Umbilical cord (tissue), 2 donors: Measurements from ENCODE around the gene ALS2CL. TPM values are rescaled to one million over a fixed set of nuclear protein-coding genes. Genes with fewer than 3 reads are reported as not detected.
A peak's percentile ranks its signal among the peaks of the same experiment; 100 is the strongest.

ENCODE experiments used
- DNase-seq: peaks from one replicate; pipeline ENCODE4 v3.0.0-alpha.2; 2015; ENCODE audit warnings: low spot score
- total RNA-seq: library from RNA; depleted of rRNA; stranded (reverse); fragments of >200 nt; gene quantifications from one replicate; pipeline ENCODE4 v1.2.3, GENCODE V29; 2014; ENCODE audit warnings: low replicate concordance; ENCODE audit not compliant: insufficient read depth

Gene ALS2CL
- total RNA-seq, 1 donor from 2014 or later, result 8.7 TPM

DNA sequence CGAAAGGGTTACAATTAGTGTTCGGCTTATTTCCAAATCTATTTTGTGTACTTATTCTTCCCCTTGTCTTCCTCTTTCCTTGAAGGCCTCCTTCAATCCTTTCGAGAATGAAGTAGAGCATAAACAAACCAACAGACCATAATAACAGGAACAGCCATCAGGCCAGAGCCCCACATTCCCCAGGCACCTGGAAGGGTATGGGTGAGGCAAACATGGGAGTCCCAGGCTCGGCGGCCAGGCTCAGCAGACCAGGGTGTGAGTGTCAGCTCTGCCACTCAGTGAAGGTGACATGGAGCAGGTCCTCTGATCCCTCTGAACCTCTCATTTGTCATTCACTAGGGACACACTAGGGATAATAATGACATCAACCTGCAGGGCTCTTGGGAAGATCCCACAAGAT is 13.8 kb downstream of the ALS2CL start:
- DNase-seq, result no peak

DNA sequence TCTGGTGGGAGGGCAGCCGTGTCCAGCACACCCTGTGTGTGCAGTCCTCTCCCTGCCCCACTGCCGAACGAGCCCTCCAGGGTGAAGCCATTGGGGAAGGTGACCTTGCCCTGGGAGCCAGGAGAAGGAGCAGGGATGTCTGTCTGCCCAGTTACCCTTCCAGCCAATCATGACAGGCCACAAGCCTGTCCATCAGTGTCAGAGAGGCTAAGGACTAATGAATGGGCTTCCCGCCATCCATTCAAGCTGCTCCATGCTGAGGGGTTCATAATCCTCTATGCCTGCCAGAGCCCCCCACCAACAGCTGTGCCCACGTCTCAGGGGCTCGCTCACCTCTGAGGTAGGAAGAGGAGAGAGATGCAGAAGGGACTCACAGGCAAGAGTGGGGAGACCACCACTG is 15.2 kb downstream of the ALS2CL start:
- no peak for DNase-seq

DNA sequence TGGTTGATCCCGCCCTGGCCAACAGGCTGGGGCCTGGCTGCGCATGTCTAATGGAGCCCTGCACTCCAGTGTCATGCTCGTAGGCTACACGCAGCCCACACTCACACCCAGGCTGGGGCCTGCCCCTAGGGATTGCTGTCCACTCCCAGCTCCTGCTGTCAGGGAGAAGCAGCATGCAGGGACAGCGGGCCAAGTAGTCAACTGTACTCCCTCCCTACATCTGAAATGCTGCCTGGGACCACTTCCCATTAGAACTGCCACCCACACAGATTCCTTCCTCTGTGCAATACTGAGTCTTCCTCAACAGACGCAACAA is 16.1 kb downstream of the ALS2CL start:
- peak; percentile 71 for DNase-seq

DNA sequence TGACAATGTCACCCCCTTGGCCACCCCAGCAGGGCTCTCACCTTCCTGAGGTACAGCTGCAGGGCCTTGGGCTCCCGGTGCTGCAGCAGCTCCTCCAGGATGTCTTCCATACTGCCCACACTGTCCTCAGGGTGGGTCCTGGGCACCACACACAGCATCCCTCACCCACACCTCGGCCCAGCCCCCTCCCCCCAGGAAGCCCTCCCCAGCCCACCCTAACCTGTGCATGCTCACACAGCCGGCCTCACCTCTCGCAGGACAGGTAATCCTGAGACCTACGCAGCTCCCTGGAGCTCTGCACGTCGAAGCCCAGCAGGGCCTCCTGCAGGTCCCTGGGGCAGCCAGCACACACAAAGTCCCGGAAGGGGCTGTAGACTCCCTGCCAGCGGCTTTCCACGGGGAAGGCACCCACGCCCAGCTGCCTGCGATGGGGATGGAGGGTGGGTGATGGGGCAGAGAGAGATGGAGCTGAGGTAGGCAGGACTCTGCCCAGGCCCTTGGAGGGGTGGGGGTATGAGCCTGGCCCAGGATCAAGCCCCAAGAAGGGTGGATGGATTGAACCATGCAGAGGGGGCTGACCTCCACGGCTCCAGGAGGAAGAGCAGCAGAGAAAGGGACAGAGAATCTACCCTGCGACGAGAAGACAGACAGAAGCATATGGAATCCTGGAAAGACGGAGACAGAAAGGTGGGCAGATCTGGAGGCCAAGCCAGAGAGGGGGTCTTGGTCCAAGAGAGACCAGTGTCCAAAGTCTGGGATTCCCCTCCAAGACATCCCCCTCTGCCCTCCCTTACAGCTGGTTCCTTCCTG is 16.7 kb downstream of the ALS2CL start:
- DNase-seq, result peak; percentile 27

DNA sequence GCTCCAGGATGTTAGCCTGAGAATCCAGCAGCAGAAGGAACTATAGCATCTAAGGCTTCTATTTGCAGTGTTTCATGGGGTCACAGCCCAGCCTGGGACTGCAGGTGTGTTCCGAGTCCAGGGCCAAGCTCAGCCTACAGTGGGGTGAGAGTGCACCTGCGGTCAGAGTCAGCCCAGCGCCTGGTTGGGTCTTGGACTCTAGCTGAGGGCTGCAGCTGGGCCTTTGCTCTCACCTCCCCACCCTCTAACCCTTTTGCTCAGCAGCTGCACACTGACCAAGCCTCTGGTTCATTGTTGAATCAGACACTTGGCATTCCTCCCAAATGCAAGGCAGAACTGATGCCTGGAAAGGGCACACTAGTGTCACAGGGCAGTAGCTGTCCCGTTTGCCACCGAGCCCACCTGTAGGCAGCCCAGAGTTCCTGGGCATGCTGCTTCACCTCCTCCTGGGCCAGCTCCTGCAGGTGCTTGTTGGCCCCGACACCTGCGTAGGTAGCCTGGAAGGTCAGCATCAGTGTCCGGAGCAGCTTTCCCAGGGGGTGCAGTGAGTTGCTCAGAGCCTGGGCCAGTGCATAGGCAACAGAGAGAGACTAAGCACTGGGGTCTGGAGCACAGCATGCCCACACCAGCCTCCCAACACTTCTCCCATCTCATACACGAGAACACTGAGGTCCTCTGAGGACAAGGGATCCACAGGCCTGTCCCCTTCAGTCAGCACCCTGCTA is 17.5 kb downstream of the ALS2CL start:
- no peak for DNase-seq

DNA sequence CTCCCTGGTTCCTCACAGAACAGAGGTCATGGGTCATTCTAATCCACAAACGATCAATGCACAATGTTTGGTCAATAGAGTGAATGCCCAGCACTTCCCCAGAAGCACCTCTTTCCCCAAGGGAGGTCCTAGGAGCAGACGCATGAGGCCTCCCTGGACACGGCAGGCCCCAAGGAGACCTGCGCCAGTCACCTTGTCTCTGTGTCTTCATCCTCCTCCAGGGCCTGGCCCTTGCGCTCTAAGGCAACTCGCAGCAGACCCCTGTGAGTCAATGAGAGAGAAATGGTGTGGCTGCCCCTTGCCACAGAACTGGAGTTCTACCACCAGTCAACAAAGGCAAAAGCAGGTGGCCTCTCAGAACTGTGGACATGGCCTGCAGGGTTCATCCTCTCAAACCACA is 18.1 kb downstream of the ALS2CL start:
- no peak for DNase-seq

DNA sequence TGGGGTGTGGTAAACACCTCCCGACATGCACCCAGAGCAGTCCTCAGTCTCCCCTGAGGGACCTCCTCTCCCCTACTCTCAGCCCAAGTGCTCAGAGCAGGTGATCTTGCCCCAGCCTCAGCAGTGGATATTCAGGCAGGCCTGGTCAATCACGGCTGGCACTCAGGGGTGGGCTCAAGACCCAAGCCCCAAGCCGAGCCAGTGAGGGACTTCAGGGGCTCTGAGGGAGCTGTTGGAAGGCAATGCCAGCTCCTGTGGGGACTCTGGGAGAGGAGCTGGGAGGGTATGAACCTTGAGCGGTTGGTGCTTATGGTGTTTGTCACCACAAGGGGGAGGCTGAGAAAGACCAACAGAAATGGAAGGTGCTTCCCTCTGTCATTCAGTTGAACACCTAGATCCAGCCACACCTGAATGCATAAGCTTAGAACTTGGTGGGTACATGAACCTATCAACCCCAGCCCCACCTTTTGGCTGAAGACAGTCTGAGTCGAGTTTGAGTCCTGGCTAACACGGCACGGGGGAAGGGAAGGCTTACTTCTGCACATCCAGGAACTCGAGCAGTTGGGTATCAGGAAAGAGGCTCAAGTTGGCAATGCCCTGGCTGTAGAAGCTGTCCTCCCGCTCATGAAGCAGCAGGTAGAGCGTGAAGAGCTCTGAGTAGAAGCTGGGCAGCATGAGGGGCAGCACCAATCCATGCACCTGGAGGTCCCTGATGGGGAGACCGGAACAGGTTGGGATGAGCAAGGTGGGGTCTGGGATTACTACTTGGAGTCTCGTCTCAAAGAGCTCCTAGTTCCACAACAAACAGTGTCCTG is 19.2 kb downstream of the ALS2CL start:
- no peak for DNase-seq

DNA sequence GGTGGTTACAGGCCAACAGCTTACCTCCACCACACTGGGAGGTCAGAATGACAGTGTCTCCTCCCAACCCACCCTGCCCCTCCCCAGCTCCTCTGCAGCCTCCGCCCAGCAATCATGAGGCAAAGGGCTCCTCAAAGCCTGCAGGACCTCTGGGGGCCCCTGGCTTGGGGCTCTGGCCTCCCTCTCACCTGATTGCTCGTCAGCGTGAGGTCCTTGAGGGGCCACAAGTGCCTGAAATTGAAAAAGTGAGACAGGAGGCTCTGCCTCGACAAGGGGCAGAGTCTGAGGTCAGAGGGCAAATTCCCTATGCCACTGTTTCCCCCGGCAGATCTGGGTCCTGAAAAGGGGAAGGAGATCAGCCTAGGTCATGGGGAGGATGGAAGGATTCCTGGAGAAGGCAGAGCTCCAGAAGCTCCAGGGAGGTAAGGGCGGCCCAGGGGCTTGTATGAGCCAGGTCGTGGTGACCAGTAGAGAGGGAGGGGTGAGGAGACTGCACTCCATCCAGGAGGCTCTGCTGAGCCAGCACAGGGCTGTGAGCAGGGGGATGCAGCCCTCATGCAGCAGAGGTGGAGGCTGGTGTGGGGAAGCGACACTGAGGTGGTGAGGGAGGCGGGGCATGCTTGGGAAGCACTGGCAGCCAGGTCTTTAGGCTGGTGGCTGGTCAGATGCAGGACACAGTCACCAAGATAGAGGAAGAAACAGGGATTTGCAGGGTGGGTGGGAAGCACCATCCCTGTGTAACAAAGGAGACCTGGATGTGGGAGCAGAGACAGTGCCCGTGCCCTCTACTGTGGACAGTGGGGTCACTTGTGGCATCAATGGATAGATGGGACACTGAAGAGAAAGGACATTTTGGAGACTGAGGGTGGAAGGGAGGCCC is 20.1 kb downstream of the ALS2CL start:
- DNase-seq, result no peak

DNA sequence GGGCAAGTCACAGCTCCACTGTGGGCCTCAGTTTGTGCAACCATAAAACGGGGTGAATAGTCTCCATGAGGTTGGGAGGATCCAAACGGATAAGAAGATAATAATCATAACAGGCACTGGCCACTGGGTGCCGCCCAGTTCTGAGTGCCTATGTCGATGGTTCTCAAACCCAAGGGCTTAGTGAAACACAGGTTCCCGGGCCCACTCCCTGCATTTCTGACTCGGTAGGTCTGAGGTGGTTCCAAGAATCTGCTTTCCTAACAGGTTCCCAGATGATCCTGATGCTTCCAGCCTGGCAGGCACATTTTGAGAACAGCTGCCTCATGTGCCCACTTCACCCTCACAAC is 21.2 kb downstream of the ALS2CL start:
- DNase-seq, result no peak

DNA sequence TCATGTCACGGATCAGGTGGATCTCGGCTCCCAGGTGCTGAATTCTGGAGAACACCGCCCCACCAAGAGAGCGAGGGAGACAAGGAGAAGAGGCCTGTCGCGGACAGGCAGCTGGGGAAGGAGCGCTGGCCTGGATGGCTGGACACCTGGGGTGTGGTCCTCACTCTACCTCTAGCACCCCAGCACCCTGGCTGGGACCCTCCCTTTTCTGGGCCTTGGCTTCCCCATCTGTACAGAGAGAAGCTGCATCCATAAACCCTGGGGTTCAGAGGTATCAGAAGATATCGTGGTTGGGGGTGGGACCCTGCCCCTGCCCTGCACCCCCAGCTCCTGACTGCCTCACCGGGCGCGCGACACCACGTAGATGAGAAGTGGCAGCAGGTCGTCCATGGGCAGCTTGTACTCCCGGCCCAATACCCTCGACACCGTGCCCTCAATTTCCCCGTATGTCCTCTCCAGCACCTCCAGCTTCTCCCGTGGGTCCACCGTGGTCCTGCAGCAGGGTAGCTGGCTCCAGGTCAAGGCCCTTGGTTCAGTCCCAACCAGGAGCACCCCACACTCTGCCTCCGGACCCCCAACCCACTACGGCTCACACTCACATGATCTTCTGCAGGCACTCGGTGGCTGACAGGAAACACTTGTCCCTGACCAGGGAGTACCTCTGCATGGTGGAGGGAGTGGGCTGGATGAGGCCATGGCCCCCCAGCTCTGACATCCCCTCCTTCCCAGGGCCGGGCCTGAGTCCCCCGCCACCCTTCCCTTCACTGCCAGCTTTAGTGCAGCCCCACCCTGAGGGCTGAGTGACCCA is 21.7 kb downstream of the ALS2CL start:
- DNase-seq, result no peak

DNA sequence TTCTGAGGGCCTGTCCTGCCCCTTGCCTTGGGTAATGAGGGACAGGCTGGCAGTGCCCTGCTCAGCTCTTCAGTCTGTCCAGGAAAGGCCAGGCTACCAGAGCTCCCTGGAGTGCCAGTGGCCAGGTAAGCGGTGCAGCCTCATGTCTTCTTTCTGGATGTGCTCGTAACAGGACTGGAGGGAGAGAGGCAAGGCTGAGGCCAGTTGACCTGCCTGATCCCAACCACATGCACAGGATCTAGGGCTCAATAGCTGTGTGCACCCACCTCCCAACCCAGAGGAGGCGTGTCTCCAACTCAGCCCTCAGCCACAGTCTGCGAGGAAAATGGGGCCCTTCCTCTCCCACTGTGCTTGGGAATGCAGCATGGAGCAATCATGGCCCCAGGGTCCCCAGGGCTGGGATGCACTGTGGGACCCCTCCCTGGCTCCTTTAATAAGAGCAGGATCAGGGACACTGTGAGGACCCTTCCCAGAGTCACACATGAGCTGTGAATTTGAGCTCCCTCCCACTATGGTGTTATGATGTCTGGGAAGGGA is 22.5 kb downstream of the ALS2CL start:
- DNase-seq, result no peak

DNA sequence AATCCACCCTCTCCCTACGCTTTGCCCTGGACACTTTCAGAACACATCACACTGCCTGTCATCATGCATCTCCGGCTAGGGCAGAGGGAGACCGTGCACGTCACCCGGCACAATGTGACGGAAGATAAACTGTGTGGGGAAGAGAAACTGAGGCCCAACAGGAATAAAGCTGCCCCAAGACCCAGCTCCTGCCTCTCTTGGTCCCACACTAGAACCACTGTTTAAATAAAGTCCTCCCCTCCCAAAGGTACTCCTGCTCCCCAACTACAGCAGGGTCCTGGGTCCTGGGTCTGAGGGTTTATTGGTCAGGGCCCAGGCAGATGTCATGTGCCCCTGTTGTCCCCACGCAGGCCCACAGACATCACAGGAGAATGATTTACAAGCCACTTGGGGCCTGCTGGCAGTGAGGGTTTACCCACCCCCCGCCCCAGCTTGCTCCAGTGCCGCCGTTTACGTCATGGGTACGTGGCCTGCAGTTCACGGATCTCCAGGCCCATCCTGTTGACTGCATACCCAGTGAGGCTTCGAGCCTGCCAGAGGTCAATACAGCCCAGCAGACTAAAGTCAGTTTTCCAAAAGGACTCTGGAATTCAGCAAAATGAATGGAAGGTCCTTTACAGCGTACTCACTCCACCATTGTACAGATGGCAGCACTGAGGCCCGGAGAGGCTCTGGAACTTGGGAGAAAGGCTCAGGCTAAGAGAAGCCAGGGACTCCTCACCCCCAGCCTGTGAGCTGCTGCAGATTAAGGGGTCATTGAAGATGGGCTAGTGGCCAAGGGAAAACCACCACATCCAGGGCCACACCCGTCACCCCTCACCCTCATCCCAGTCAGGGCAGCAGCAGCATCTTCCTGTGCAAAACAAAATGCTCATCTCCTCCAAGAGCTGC is 23.2 kb downstream of the ALS2CL start:
- no peak for DNase-seq

DNA sequence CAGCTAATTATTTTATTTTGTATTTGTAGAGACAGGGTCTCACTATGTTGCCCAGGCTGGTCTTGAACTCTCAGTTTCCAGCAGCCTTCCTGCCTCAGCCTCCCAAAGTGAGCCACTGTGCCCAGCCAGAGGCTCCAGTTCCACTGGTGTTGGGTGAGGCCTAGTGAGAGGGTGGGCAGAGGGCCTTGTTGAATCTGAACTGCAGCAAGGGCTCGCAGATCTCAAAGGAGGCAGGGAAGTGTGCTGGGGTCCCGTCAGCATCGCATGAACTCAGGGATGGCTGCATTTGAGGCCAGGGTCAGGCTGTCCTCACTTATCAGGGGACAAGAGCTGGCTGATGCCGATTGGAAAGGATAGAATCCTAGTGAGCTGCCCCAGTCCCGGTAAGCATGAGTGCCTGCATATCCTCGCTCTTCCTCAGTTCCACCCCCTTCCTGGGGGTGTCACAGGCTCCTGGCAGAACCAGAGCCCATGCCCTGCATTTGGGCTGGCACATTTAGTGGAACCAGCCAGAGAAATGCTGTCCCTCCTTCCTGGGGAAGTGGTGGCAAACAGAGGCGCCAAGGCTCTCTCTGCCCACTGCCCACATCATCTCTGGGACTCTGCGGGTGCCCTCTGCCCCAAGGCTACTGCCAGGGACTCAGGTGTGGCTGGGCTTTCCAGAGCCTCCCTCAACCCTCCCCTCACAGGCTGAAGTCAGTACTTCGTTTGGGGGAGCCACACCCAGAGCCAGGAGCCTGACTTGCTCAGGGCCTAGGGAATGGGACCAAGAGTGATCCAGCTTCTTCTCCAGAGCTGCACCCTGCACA is 24.1 kb downstream of the ALS2CL start:
- no peak for DNase-seq

DNA sequence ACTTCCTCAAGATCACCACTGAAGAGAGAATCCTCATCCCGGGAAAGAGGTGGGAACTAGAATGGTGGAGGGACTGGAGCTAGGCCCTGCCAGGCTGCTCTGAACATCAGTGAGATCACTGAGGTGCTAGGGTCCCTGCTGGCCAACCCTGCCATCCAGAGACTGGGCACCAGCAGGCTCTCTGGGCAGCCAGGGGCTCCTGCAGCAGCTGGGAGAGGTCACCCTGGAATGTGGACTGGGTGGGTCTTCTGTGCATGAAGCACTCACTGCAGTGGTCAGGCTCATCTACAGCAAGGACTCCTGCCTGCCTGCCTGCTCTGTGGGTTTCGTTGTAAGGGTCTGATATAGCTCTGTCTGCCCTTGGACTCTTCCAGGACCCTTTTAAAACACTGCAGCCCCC is 24.9 kb downstream of the ALS2CL start:
- DNase-seq, result no peak

DNA sequence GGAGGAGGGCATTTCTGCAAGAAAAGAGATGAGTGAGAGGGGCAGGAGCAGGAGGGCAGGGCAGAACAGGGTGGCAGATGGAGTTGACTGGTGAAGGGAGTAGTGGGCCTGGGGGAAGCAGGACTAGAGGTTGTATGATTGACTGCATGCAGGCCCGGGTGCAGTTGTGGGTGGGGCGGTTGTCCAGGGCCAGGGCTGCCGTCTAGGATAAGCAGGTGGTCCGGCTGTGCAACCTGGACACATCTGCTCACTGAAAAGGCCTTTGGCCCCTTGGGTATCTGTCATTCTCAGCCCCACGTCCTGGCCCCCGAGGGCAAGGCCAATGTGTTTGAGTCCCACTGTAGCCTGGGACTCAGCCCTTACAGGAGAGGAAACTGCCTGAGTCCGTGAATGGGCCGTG is 25.4 kb downstream of the ALS2CL start:
- DNase-seq, result no peak

DNA sequence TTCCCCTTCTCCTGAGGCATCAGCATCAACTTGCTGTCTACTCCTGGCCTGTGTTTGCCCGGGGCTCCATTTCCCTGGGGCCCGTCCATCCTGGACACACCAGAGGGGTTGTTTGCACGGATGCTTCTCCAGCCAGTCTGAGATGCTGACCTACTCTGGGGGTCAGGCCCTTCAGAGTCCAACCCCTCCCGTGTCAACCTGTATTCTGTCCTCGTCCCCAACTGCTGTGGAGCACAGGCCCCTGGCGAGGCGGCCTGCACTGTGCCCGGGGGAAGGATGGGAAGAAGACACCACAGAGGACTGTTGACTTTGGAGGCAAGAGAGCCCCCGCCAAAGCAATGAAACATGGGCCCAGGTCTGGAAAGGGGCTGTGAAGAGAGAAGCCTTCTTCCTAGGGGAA is 25.8 kb downstream of the ALS2CL start:
- no peak for DNase-seq

DNA sequence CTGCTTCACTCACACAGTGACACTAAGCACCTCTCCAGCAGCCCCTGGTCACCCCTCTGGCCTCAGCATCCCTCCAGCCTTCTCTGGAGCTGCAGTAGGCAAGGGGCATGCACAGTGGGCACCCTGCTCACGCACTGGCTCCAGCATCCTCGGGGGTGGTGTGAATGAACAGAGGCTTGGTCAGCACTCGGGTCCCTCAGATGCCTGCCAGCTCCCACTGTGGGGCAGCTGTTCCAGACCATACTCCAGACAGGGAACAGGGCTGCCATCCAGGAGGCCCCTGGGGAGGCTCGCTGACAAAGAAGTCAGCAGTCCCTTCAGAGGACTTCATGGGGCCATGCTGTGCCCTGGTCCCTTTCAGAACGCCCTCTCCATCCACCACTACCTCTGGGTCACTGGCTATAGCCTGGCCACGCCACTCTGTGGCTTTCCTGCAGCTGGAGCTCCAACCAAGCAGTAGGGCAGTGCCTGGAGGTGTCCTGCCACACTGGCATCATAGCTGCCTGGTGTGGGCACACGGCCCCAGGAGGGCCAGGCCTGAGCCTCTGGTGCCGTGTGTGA is 26.3 kb downstream of the ALS2CL start:
- no peak for DNase-seq

DNA sequence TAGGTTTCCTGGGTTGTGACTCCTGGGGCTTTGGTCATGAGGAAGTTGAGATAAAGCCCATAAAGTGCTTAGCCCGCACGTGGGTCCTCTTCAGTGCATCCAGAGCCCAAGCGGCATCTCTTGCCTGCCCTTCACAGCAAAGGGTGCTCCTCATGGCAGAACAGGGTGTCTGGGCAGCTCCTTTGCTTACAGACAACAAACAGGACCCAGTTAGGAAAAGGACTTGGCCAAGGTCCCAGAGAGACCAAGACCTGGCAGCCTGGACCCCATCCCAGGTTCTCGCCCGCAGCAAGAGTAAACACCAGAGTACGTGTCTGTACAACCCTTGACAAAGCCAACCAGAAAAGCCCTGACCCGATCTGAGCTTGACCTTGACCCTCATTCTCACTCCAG is 27.0 kb downstream of the ALS2CL start:
- DNase-seq, result no peak
